PC-3 (cell line): ENCODE results near the gene TMC1.

Experiments used
- EZH2 ChIP-seq: fragments of 300-600 bp; sonication (generic); IDR thresholded peaks from one replicate; pipeline ENCODE4 v1.6.1; 2017; ENCODE audit warnings: antibody characterized with exemption, mild to moderate bottlenecking, low read length; ENCODE audit not compliant: unreplicated experiment
- EZH2phosphoT487 ChIP-seq: fragments of 300-600 bp; sonication (generic); IDR thresholded peaks from 2 replicates; pipeline ENCODE4 v1.6.1; 2018; ENCODE audit warnings: mild to moderate bottlenecking, antibody characterized with exemption, low read length, borderline replicate concordance
- TF ChIP-seq, protein P1 (sequence below): fragments of 300-600 bp; sonication (generic); conservative IDR thresholded peaks from 2 replicates; pipeline ENCODE4 v1.5.1; 2017; ENCODE audit warnings: antibody characterized with exemption, low read depth, mild to moderate bottlenecking, low read length

DNA sequence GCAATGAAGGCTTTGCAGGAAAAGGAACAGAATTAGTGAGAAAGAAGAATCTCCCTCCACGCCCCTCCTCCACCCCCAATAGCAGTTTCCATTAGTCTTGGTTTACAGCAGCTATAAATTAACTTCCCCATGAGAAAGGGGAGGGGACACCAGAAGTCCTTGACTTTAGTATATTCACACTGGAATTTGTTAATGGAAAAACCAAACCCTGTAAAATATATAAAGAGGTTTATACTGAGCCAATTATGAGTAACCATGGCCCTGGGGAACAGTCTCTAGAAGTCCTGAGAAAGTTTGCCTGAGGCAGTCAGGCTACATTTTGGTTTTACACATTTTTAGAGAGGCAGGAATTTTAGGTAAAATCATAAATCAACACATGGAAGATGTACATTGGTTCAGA lies 342.9 kb downstream of the TMC1 start:
- TF ChIP-seq, protein P1, sequence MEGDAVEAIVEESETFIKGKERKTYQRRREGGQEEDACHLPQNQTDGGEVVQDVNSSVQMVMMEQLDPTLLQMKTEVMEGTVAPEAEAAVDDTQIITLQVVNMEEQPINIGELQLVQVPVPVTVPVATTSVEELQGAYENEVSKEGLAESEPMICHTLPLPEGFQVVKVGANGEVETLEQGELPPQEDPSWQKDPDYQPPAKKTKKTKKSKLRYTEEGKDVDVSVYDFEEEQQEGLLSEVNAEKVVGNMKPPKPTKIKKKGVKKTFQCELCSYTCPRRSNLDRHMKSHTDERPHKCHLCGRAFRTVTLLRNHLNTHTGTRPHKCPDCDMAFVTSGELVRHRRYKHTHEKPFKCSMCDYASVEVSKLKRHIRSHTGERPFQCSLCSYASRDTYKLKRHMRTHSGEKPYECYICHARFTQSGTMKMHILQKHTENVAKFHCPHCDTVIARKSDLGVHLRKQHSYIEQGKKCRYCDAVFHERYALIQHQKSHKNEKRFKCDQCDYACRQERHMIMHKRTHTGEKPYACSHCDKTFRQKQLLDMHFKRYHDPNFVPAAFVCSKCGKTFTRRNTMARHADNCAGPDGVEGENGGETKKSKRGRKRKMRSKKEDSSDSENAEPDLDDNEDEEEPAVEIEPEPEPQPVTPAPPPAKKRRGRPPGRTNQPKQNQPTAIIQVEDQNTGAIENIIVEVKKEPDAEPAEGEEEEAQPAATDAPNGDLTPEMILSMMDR, result no peak
- TF ChIP-seq EZH2, result no peak
- TF ChIP-seq EZH2phosphoT487, result no peak
